Progenitor cell of endocrine pancreas (in vitro differentiated cells): Measurements from ENCODE around the gene PDZD2. TPM values are rescaled to one million over a fixed set of nuclear protein-coding genes. Genes with fewer than 3 reads are reported as not detected.

Experiments used
- DNase-seq: peaks from one replicate; pipeline ENCODE4 v3.0.0; 2021; ENCODE audit warnings: low spot score; ENCODE audit not compliant: unreplicated experiment
- H3K27ac Mint-ChIP-seq: 2 replicates; pipeline ENCODE4 v1.8.0; 2021; ENCODE audit warnings: mild to moderate bottlenecking, moderate library complexity, mixed read lengths
- H3K27me3 Mint-ChIP-seq: 2 replicates; pipeline ENCODE4 v1.8.0; 2021; ENCODE audit warnings: mixed read lengths
- H3K36me3 Mint-ChIP-seq: 2 replicates; pipeline ENCODE4 v1.8.0; 2022; ENCODE audit warnings: mixed read lengths; ENCODE audit not compliant: insufficient read depth
- H3K4me1 Mint-ChIP-seq: 2 replicates; pipeline ENCODE4 v1.8.0; 2021; ENCODE audit warnings: low read depth, mixed read lengths
- H3K4me3 Mint-ChIP-seq: 2 replicates; pipeline ENCODE4 v1.8.0; 2021; ENCODE audit warnings: low read depth, mild to moderate bottlenecking, moderate library complexity, mixed read lengths
- H3K9me3 Mint-ChIP-seq: 2 replicates; pipeline ENCODE4 v1.8.0; 2021; ENCODE audit warnings: low read depth, mixed read lengths
- CTCF ChIP-seq: fragments of 200-600 bp; sonication (generic); IDR thresholded peaks from one replicate; pipeline ENCODE4 v1.5.0; 2021; ENCODE audit warnings: antibody characterized with exemption, mild to moderate bottlenecking; ENCODE audit not compliant: unreplicated experiment
- total RNA-seq: library from RNA; stranded (reverse); gene quantifications from 2 replicates; pipeline ENCODE4 v1.2.1, GENCODE V29; 2021

Gene PDZD2
- total RNA-seq, 1 donor from 2014 or later: 3.1 TPM

DNA sequence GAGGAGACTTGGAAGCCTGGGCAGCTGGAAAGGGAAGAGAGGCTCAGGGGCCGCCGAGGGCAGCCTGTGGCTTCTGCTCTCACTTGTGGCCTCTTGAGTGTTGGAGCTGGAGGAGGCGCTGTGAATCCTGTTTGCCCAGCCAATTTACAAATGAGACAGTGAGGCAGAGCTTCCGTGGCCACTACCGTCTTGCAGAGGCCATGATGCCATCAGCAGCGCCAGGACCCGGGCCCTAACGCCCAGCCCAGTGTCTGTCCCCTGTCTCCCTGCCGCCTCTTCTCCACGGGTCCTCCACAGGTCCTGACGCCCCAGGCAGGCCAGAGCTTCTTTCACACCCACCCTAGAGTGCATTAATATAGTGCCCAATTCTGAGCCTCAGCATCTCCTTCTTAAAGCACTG, 362.4 kb downstream of the PDZD2 start:
- no peak for DNase-seq
- Mint-ChIP-seq H3K4me3 (no peak overlapping the region), H3K36me3 (no peaks in the 10 kb centered on the region), H3K27ac (no peak overlapping the region), H3K27me3 (no peaks in the 10 kb centered on the region), H3K9me3 (no peaks in the 10 kb centered on the region), H3K4me1 (peaks cover 6% of the 10 kb centered on the region)
- no peak for TF ChIP-seq CTCF

- no peak for DNase-seq
- no peaks in the 10 kb centered on the region for H3K9me3 Mint-ChIP-seq
- no peaks in the 10 kb centered on the region for H3K27me3 Mint-ChIP-seq
- TF ChIP-seq CTCF: no peak
- peaks cover 6% of the 10 kb centered on the region for H3K4me1 Mint-ChIP-seq
- no peak overlapping the region for H3K4me3 Mint-ChIP-seq
- no peaks in the 10 kb centered on the region for H3K36me3 Mint-ChIP-seq
- H3K27ac Mint-ChIP-seq: no peak overlapping the region
Observed at GRCh38 chr5:32001707-32002106, 362.8 kb downstream of the PDZD2 start.

DNA sequence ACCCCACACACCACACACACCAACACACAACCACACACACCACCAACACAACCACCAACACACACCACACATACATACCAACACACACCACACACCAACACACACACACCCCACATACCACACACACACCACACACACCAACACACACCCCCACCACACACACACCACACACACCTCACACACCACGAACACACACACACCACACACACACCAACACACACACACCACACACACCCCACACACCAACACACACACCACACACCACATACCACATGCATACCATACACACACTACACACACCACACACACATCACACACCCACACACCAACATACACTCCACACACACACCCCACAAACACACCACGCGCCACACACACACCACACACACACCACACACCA, 363.8 kb downstream of the PDZD2 start:
- H3K4me1 Mint-ChIP-seq: peaks cover 6% of the 10 kb centered on the region
- no peak for DNase-seq
- no peak overlapping the region for H3K4me3 Mint-ChIP-seq
- H3K27ac Mint-ChIP-seq: no peak overlapping the region
- no peak for TF ChIP-seq CTCF
- no peaks in the 10 kb centered on the region for H3K27me3 Mint-ChIP-seq
- H3K9me3 Mint-ChIP-seq: no peaks in the 10 kb centered on the region
- no peaks in the 10 kb centered on the region for H3K36me3 Mint-ChIP-seq

DNA sequence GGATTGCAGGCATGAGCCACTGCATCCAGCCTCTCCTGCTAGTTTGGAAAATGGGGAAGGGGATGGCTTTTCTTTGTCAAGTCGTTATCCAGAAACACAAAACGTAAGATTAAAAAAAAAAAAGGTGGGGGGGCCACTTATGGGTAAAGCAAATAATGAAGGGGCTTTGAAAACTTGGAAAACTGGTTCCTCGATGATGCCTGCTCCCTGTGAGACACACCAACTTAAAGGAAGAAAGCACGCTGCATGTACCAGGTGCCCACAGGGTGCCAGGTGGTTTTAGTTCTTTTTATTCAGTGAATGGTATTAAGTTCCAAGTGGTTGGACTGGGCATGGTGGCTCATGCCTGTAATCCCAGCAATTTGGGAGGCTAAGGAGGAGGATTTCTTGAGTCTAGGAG, 365.1 kb downstream of the PDZD2 start:
- H3K4me1 Mint-ChIP-seq: peaks cover 6% of the 10 kb centered on the region
- H3K36me3 Mint-ChIP-seq: no peaks in the 10 kb centered on the region
- no peak for DNase-seq
- no peak overlapping the region for H3K4me3 Mint-ChIP-seq
- H3K27ac Mint-ChIP-seq: no peak overlapping the region
- no peaks in the 10 kb centered on the region for H3K27me3 Mint-ChIP-seq
- H3K9me3 Mint-ChIP-seq: no peaks in the 10 kb centered on the region
- TF ChIP-seq CTCF: no peak

- H3K27me3 Mint-ChIP-seq: no peaks in the 10 kb centered on the region
- no peaks in the 10 kb centered on the region for H3K36me3 Mint-ChIP-seq
- H3K27ac Mint-ChIP-seq: no peak overlapping the region
- H3K4me1 Mint-ChIP-seq: peaks cover 6% of the 10 kb centered on the region
- no peak for TF ChIP-seq CTCF
- H3K9me3 Mint-ChIP-seq: no peaks in the 10 kb centered on the region
- DNase-seq: no peak
- H3K4me3 Mint-ChIP-seq: no peak overlapping the region
Observed at GRCh38 chr5:32004404-32004803, 365.5 kb downstream of the PDZD2 start.
